SKM-1 treated with dmso at 0.1 percent for 144 hours (cell line): ENCODE data around the gene CARNS1.
"Not testable (repeated sequence)": the region's sequence is repeated elsewhere in the genome, so short reads cannot be mapped to it uniquely, and the experiment has no call there.

Source experiments
- DNase-seq: peaks from one replicate; lab custom pipeline; 2025; ENCODE audit not compliant: unreplicated experiment; lab: John Stamatoyannopoulos, UW

The CARNS1 gene

DNA sequence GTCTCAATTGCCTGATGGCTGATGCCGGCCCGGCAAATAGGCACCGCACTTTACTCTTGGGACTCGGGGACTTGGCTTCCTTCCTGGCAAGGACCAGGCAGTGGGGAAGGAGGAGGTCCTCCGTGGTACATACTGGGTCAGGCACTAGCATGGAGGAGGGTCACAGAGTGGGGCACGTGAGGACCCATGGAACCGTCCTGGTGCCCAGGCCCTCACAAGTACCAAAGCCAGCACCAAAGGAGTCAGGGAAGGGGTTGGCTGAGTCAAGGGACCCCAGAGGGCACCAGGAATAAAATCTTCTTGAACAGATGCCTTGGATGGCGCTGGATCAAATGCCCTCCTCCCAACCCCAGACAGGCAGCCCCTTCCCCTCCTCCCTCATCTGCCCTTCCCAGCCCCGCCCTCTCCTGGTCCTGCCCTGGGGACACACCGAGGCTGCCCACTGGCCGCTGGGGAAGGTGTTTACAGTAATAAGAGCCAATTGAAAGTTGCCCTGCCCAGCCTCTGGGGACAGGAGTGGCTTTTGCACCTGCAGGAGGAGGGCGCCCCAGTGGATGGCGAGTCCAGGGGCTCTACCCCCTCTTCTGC is 5.6 kb upstream of the CARNS1 start:
- DNase-seq = no peak

DNA sequence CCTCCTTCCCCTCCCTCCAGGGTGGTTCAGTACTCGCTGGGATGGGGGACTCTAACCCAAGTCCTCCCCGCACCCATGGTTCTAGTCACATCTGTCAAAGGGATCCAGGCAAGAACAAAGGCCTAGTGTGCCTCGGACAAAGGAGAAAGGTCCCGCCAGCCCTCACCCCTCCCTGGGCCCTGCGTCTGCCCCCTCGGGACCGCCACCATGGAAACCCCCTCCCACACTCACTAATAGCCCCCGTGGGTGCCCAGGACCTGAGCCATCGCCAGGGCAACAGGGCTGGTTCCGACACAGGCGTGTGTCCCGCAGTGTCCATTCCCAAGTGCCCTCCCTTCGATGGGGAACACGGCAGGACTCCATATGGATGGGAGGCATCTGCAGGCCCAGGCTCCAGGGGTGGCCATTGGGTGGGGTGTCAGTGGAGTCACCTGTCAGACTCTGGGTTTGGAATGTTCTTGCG is 5.1 kb upstream of the CARNS1 start:
- no peak for DNase-seq

DNA sequence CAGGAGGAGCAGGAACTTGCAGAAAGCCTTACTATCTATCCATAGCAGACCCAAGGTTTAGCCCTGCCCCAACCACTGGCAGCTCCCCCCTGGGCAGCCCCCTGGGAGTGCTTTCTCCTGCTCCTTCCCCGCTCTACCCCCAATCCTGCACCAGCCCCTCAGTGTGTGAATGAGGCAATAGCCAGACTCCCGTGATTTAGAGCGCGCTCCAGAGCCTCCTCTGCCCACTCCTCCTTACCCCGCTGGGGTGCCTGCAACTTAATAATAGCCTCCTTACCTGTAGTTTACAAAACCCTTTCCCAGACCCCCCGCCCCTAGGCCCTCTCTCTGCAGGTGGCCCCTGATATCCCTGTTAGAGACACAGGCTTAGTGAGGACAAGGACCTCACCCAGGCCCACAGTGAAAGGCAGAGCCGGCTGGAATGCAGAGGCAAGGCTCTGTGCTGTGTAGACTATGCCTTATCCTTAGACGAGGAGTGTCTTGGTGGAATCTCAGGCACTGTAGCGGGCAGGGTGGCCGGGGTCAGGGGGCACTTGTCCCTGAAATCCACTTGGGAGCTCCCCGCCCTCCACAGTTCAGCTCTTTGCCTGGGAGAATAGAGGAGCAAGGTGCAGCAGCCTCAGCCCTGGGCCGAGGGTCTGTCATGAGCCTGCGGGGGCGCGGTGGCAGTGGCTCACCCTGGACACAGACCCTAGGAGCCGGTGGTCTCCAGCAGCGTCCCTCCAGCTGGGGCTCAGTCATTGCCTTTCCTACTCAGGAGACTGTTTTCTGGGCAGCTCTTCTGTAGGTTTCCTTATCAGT is 4.3 kb upstream of the CARNS1 start:
- DNase-seq = no peak

- no peak for DNase-seq
Observed at GRCh38 chr11:67411785-67412152, 3.7 kb upstream of the CARNS1 start.

GRCh38 chr11:67412495-67413179 is 2.8 kb upstream of the CARNS1 start:
- DNase-seq = no peak

DNA sequence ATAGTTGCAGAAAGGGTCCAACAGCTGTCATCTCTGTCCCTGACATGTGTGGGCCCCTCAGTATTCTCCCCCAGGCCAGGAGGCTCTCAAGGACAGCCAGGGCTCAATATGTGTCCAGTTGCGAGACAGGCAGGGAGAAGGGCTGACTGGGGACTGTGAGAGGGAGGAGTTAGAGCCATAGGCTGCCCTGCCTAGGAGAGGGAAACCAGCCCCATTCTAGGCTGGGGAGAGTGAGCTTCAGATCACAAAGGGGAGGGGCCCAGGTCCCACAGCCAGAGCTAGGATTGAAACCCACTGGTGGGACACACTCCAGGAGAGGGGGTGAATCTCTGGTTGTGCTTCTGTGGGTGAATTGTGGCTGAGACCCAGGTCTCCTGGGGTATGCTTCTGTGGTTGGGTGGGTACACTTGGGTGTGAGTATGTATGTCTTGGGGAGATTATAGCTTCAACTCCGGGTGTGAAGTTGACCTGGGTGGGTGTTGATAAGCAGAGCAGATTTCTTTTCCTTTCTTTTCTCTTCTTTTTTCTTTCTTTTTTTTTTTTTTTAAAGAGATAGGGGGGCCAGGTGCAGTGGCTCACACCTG is 2.1 kb upstream of the CARNS1 start:
- DNase-seq = no peak

GRCh38 chr11:67416416-67417335 is 1.2 kb downstream of the CARNS1 start:
- DNase-seq = no peak

DNA sequence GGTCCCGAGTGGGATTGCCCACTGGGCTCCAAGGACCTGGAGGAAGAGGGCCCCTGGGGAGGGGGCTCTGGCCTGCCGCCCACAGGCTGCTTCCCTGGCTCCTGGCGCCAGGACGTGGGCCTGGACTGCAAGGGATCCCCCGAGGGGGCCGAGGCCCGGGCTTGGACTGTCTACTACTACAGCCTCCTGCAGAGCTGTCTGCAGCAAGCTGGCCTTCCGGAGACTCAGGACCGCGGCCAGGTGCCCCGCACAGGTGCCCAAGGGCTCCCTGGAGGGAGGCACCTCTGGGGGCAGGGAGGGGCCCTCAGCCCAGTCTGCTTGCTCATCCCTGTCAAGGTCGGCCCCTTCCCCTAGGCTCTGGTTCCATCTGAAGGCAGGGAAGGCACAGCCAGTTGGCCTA is 1.9 kb downstream of the CARNS1 start:
- DNase-seq = no peak

- no peak for DNase-seq
Observed at GRCh38 chr11:67418476-67419281, 3.2 kb downstream of the CARNS1 start.

- no peak for DNase-seq
Observed at GRCh38 chr11:67419325-67420049, 4.0 kb downstream of the CARNS1 start.

DNA sequence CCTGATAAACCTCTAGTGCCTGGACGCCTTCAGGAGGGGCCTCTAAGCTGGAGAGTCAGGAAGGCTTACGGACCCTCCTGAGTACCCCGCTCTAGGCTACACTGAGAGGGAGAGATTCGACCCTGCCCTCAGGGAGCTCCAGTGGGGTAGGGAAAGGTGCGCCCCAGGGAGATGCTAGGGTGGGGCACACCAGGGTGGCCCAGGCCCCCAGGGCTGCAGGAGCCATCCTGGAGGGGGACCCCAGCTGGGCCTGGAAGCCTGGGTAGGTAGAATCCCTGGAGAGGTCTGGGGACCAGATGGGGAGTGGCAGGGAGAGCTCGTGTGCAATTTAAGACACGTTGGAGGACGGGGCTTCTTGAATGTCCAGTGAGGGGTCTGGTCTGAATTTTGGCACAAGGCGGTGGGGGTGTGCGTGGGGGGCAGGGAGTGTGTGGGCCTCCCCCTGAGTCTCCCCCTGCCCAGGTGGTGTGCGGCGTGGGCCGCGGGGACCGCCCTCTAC is 4.7 kb downstream of the CARNS1 start:
- DNase-seq = no peak

GRCh38 chr11:67420646-67421429 is 5.4 kb downstream of the CARNS1 start:
- peak; percentile 68 for DNase-seq

GRCh38 chr11:67421430-67422031 is 6.1 kb downstream of the CARNS1 start:
- no peak for DNase-seq

DNA sequence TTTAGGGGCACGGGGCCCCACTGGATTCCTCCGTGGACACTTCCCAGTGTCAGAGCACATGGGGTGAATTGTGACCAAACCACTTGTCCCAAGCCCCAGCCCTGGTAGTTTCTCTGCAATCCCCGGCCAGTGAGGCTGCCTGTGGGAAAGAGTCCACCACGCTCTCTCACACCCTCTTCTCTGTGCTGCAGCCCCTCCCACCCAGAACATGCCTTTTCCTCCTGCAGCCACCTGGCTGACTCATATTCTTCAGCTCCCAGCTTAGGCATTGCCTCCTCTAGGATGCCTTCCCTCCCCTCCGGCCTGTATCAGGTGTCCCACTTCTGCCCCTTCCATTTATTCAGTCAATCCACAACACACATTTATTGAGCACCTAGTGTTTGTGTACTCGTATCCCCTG is 7.4 kb downstream of the CARNS1 start:
- no peak for DNase-seq

GRCh38 chr11:67423466-67423865 is 8.0 kb downstream of the CARNS1 start:
- no peak for DNase-seq

DNA sequence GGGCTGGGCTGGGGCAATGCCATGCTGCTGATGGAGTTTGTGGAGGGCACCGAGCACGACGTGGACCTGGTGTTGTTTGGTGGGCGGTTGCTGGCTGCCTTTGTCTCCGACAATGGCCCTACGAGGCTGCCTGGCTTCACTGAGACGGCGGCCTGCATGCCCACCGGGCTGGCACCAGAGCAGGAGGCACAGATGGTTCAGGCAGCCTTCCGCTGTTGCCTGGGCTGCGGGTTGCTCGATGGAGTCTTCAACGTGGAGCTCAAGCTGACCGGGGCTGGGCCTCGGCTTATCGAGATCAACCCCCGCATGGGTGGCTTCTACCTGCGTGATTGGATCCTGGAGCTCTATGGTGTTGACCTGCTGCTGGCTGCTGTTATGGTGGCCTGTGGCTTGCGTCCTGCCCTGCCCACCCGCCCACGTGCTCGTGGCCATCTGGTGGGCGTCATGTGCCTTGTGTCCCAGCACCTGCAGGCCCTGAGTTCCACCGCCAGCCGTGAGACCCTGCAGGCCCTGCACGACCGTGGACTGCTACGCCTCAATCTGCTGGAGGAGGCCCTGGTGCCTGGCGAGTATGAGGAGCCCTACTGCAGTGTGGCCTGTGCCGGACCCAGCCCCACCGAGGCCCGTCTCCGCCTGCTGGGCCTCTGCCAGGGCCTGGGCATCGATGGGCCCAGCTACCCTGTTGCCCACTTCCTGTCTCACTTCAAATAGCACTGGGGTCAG is 8.6 kb downstream of the CARNS1 start:
- DNase-seq = no peak

- DNase-seq = not testable (repeated sequence)
Observed at GRCh38 chr11:67427364-67427859, 11.9 kb downstream of the CARNS1 start.
